ENCODE measurements around the gene ABHD14A.

The ABHD14A gene

DNA sequence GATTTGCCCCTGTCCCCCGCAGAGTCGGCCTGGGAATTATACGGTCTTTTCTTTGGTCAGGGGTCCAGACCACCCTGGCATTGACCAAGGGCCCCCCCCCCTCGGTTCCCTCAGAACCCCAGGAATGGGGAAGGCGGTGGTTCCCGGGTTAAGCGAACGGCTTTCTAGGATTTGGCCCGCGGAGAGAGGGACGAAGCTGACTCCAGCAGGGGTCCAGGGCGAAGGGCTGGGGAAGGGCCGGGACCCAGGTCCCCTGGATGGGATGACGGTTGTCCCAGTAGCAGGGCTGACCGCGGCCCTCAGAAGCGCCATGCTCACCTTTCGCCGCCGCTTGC lies 33.4 kb upstream of the ABHD14A start:
- DNase-seq (ENCODE audit: low read depth), result no peak

DNA sequence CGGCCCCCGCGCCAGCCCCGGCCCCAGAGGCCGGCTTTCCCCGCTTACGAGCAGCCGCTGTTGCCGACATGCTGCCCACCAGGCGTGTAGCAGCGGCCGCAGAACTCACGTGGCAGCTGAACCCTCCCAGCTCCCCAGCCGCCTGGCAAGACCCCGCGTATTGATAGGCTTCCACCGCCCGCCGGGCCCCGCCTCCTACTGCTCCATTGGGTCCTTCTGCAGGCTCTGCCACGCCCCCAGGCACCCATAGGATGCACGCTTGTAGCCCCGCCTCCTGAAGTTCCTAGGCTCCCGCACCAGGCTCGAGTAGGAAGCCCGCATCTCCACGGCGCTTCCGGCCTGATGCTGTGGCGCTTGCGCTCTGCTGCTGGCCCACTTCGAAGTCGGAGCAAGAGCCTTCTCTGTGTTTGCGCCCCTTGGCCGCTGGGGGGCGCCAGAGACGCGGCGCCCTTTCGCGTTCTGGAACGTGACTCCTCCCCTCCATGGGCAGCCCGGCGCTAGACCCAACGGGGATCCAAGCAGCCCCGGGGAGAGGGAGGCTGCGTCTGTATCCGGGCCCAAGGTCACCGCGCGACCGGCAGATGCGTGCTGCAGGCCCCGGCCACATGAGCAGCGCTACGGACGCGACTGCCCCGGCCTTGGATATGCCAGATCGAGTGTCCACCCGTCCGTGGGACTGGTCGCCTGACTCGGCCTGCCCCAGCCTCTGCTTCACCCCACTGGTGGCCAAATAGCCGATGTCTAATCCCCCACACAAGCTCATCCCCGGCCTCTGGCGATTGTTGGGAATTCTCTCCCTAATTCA lies 32.9 kb upstream of the ABHD14A start, which contains the start of the genes PARP3 and RRP9:
PARP3 (plus strand) TSS at position 566 of the 805 bp plus-strand sequence. CDS start 993 bp downstream, outside the sequence.
RRP9 (minus strand) TSS at position 107 of the 805 bp plus-strand sequence; CDS start at position 70, 37 bp downstream.
- peak; percentile 98 for DNase-seq (ENCODE audit: low read depth)

DNA sequence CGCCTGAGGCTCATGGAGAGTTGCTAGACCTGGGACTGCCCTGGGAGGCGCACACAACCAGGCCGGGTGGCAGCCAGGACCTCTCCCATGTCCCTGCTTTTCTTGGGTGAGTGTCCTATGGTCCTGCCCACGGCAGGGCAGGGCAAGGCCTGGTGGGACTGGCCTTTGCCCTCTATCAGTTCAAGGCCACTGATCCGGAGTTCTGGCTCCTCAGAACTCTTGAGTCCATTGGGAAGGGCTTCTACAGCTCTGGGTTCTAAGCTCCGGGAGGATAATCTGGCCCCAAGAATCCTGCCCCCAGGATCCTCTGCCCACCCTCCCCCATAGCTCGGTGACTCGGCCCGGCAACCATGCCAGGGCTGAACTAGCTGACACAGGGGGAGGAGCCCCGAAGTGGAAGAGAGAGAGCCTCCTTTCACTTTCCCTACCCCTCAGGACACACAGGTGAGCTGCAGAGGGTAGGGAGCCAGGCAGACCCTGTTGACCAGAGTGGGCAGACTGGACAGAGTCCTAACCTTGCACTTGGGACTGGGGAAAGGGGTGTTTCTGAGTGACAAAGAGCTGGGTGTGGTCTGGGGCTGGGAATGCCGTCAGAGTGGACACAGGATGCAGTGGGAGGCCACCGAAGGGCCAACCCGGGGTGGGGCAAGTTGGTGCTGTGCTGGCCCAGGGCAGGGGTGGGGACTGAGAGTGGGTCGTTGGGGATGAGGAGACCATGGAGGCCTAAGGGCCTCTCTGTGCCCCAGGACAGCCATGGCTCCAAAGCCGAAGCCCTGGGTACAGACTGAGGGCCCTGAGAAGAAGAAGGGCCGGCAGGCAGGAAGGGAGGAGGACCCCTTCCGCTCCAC lies 32.0 kb upstream of the ABHD14A start:
- no peak for DNase-seq (ENCODE audit: low read depth)

DNA sequence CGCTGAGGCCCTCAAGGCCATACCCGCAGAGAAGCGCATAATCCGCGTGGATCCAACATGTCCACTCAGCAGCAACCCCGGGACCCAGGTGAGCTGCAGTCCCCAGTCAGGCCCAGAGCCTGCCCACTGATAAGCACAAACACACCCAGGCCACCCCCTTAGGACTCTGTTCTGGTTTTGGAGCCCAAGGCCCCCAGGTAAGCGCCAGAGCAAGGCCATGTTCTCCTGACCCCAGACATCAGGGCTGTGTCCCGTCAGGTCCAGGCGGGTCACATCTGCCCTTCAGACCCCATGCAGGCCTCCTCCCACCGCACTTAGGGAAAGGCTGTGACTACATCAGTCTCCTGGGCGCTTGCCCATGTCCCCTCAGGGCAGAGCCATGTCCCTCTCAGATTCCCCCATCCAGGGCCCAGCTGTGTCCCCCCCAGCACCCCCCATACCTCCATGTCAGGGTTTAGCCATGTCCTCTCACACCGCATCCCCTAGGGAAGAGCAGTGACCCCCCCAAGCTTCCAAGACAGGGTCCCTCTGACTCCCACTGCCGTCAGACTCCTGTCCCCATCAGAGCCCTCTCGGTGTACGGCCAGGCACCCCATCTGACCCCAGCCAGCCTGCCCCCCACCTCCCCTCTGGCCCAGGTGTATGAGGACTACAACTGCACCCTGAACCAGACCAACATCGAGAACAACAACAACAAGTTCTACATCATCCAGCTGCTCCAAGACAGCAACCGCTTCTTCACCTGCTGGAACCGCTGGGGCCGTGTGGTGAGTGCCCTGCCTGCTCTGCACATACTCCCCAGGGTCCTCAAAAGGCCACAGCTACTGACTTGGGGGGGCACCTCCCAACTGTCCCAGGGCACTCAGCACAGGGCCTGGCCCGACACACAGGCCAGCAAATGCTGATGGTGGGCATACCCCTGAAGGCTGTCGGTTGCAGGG lies 31.1 kb upstream of the ABHD14A start:
- no peak for DNase-seq (ENCODE audit: low read depth)

DNA sequence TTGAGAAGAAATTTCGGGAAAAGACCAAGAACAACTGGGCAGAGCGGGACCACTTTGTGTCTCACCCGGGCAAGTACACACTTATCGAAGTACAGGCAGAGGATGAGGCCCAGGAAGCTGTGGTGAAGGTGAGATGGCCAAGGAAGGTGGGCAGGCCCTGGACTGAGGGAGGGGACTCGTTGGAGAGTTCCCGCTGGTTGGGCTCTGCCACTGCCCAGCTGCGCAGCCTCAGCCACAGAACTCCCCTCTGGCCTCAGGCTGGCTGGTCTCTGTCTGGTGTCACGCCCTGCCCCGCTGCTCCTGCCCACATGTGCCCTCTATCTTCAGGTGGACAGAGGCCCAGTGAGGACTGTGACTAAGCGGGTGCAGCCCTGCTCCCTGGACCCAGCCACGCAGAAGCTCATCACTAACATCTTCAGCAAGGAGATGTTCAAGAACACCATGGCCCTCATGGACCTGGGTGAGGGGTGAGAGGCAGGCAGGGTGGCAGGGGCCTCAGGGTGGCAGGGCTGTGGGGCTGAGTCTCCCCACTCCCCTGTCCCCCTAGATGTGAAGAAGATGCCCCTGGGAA lies 30.3 kb upstream of the ABHD14A start:
- no peak for DNase-seq (ENCODE audit: low read depth)

GRCh38 chr3:51945031-51945840 lies 29.6 kb upstream of the ABHD14A start:
- no peak for DNase-seq (ENCODE audit: low read depth)

- DNase-seq (ENCODE audit: low read depth), result no peak
Observed at GRCh38 chr3:51945926-51946705, 28.7 kb upstream of the ABHD14A start.

DNA sequence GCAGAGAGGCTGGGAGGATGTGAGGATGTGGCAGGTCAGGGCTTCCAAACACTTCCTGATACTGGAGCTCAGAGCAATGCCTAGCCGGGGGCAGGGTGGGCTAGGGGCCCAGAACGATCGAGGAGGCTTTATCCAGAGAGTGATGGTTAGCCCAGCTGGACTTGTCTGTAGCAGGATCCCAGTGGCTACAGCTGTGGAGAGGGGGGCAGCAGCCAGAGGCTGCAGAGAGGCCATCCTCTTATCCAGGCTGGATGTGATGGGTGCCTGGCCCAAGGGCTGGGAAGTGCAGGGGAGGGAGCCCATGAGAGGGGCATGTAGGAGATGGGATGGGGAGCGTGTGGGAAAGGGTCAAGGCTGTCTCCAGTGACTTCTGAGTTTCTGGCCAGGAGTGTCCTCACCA lies 28.1 kb upstream of the ABHD14A start:
- DNase-seq (ENCODE audit: low read depth), result no peak

DNA sequence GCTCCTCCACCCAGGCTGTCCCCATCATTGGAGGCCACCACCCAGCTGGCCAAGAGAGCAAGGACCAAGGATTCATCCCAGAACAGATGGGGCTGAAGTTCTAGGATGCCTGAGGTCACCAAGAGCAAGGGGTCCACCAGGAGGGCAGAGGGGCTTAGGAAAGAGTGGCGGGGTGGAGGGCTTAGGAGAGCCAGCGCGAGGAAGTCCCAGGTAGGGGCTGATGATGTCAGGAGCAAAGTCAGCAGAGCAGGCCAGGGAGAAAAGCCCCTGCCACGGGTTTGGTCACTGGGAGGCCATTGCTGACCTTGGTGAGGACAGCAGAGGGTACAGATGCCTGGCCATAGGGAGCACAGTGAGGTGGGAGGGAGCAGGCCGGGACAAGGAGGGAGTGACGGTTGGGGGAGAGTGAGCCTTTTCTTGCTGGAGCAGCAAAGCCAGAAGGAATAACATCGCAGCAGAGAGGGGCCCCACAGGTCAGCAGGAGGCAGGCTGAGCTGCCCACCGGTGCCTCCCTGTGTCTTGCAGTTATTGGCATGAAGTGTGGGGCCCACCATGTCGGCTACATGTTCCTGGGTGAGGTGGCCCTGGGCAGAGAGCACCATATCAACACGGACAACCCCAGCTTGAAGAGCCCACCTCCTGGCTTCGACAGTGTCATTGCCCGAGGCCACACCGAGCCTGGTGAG lies 27.5 kb upstream of the ABHD14A start:
- DNase-seq (ENCODE audit: low read depth), result no peak

DNA sequence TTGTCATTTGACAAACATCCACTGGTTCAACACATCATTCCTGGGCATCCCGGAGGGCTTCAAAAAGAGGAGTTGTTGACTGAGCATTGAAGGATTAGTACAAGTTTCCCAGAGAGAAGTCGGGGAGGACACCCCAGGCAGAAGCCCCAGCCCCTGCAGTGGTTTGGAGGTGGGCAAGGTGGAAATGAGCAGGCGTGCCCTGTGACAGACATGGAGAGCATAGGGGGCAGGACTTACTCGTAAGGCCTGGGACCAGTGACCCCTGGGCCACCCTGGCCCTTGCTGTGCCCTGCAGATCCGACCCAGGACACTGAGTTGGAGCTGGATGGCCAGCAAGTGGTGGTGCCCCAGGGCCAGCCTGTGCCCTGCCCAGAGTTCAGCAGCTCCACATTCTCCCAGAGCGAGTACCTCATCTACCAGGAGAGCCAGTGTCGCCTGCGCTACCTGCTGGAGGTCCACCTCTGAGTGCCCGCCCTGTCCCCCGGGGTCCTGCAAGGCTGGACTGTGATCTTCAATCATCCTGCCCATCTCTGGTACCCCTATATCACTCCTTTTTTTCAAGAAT lies 26.8 kb upstream of the ABHD14A start:
- DNase-seq (ENCODE audit: low read depth), result no peak

DNA sequence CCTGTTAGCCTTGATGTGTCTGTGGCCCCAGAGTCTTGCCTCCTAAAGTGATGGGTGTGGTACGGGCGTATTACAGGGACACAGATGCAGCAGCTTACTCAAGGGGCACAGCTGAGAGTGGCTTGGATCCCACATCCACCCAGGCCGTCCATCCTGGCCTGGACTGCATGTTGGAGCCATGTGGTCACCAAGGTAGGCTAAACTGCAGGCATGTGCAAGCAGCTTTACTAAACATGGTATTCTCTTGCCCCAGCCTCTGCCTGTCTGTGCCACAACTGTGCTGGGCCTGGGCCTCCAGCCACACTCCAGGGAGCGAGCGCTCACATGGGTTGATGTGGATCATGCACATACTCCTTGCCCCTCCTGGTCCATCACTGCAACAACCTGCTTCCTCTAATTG lies 25.7 kb upstream of the ABHD14A start:
- DNase-seq (ENCODE audit: low read depth), result no peak

DNA sequence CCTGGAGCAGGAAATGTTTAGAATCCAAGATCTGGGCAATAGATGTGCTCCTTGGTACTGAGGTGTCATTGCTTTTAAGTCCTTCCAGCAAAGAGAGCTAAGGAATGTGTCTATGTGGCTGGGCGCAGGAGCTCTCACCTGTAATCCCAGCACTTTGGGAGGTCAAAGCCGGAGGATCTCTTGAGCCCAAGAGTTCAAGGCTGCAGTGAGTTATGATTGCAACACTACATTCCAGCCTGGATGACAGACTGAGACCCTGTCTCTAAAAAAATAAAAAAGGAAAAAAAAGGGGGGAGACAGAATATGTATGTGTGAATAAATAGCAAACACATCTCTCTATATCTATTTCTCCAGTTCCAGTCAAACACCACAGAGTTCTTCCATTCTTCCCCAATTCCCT lies 24.0 kb upstream of the ABHD14A start:
- no peak for DNase-seq (ENCODE audit: low read depth)

- DNase-seq (ENCODE audit: low read depth), result no peak
Observed at GRCh38 chr3:51953445-51953844, 21.4 kb upstream of the ABHD14A start.

DNA sequence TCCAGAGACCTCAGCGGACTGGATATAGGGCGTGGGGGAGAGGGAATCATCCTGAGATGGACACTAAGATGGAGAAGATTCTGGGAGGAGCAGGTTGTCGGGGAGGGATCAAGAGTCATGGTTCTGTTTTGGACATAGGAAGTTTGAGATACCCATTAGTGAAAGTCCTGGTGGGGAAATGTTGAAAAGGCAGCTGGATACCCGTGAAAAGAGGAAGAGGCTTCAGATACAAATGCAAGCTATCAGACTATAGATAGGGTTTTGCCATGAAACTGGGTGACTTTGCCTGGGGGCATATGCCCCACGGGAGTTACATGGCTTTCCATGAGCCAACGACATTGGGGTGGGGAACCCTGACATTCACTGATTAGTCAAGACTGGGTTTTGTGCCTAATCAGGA lies 20.8 kb upstream of the ABHD14A start:
- DNase-seq (ENCODE audit: low read depth), result no peak

DNA sequence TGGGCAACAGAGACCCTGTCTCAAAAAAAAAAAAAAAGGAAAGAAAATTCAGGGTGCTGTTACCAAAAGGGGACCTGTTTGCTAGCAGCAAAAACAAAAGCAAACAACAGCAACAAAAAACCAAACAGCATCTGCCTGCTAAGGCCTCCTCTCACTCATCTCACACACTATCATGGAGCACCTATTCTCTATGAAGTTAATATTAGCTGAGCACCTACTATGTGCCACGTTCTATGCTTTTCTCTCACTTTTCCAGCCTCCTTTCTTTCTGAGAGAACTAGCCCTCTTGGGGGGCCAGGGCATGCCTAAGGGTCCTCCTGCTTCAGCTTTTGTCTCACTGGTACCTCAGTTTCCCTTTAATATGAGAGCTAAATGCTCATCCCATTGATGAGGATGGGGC lies 20.2 kb upstream of the ABHD14A start:
- no peak for DNase-seq (ENCODE audit: low read depth)

GRCh38 chr3:51955175-51955892 lies 19.5 kb upstream of the ABHD14A start, which contains the start of gene GPR62:
Gene GPR62, plus strand, starts transcription at chr3:51955381. Its CDS starts 272 bp downstream, at chr3:51955653.
- no peak for DNase-seq (ENCODE audit: low read depth)

DNA sequence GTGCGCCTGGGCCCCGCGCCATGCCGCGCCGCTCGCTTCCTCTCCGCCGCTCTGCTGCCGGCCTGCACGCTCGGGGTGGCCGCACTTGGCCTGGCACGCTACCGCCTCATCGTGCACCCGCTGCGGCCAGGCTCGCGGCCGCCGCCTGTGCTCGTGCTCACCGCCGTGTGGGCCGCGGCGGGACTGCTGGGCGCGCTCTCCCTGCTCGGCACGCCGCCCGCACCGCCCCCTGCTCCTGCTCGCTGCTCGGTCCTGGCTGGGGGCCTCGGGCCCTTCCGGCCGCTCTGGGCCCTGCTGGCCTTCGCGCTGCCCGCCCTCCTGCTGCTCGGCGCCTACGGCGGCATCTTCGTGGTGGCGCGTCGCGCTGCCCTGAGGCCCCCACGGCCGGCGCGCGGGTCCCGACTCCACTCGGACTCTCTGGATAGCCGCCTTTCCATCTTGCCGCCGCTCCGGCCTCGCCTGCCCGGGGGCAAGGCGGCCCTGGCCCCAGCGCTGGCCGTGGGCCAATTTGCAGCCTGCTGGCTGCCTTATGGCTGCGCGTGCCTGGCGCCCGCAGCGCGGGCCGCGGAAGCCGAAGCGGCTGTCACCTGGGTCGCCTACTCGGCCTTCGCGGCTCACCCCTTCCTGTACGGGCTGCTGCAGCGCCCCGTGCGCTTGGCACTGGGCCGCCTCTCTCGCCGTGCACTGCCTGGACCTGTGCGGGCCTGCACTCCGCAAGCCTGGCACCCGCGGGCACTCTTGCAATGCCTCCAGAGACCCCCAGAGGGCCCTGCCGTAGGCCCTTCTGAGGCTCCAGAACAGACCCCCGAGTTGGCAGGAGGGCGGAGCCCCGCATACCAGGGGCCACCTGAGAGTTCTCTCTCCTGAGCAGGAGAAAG lies 18.7 kb upstream of the ABHD14A start:
- no peak for DNase-seq (ENCODE audit: low read depth)

All from stimulated activated CD8-positive, alpha-beta memory T cell treated with anti-CD3 and anti-CD28 coated beads, Interleukin-15, amount 100 ng/mL, for 1 hour (primary cell).